Measurements from ENCODE around the gene GATAD1.
A peak's percentile ranks its signal among the peaks of the same experiment; 100 is the strongest.

GATAD1 gene

GRCh38 chr7:92447345-92448204, at the start of gene GATAD1:
Gene GATAD1, plus strand, starts transcription at chr7:92447482. Its CDS starts 248 bp downstream, at chr7:92447730.
- Histone ChIP-seq H3K9me3 (no peaks in the 10 kb centered on the region), H3K27me3 (no peaks in the 10 kb centered on the region), H3K4me3 (ENCODE audit: low read depth in 1 of 2, low read length in 1 of 2) (peak within 1 kb of the TSS; percentile 91 to 95), H3K4me1 (ENCODE audit: control insufficient read depth in 1 of 2, insufficient read depth in 1 of 2, low read depth in 1 of 2, low read length in 1 of 2) (peaks cover 9 to 14% of the 10 kb centered on the region in 2 experiments), H3K36me3 (peaks cover 26% of the 10 kb centered on the region), H3K27ac (peak within 1 kb of the TSS; percentile 85)
- peak; percentile 97 for TF ChIP-seq CTCF (IDR thresholded peaks at IDR 0.05)

- Histone ChIP-seq H3K36me3 (peaks cover 30% of the 10 kb centered on the region), H3K4me1 (ENCODE audit: control insufficient read depth in 1 of 2, insufficient read depth in 1 of 2, low read depth in 1 of 2, low read length in 1 of 2) (no peaks in the 10 kb centered on the region)
- TF ChIP-seq CTCF (IDR thresholded peaks at IDR 0.05): no peak
Measured at GRCh38 chr7:92397542-92397941, 49.7 kb upstream of the GATAD1 start.

GRCh38 chr7:92400013-92400412, 47.3 kb upstream of the GATAD1 start:
- peaks cover 3 to 7% of the 10 kb centered on the region in 2 experiments for H3K4me1 ChIP-seq (ENCODE audit: control insufficient read depth in 1 of 2, insufficient read depth in 1 of 2, low read depth in 1 of 2, low read length in 1 of 2)
- H3K36me3 ChIP-seq: peaks cover 30% of the 10 kb centered on the region
- TF ChIP-seq CTCF (IDR thresholded peaks at IDR 0.05): no peak

More at GRCh38 chr7:92397542-92397941, 49.7 kb upstream of the GATAD1 start:
- Histone ChIP-seq H3K9me3 (no peaks in the 10 kb centered on the region), H3K4me3 (ENCODE audit: low read depth in 1 of 2, low read length in 1 of 2) (no peak overlapping the region), H3K27ac (no peak overlapping the region), H3K27me3 (no peaks in the 10 kb centered on the region)

GRCh38 chr7:92402920-92403759, 44.1 kb upstream of the GATAD1 start:
- H3K27ac ChIP-seq: no peak overlapping the region

More at GRCh38 chr7:92400013-92400412, 47.3 kb upstream of the GATAD1 start:
- Histone ChIP-seq H3K27me3 (no peaks in the 10 kb centered on the region), H3K27ac (no peak overlapping the region), H3K4me3 (ENCODE audit: low read depth in 1 of 2, low read length in 1 of 2) (no peak overlapping the region), H3K9me3 (no peaks in the 10 kb centered on the region)

More at GRCh38 chr7:92402920-92403759, 44.1 kb upstream of the GATAD1 start:
- Histone ChIP-seq H3K4me1 (ENCODE audit: control insufficient read depth in 1 of 2, insufficient read depth in 1 of 2, low read depth in 1 of 2, low read length in 1 of 2) (peaks cover 3 to 7% of the 10 kb centered on the region in 2 experiments), H3K36me3 (peaks cover 13% of the 10 kb centered on the region), H3K4me3 (ENCODE audit: low read depth in 1 of 2, low read length in 1 of 2) (no peak overlapping the region), H3K27me3 (no peaks in the 10 kb centered on the region), H3K9me3 (no peaks in the 10 kb centered on the region)
- TF ChIP-seq CTCF (IDR thresholded peaks at IDR 0.05): no peak

All from neutrophil (primary cell).